Measurements from ENCODE around the gene NUFIP1. TPM values are rescaled to one million over a fixed set of nuclear protein-coding genes. Genes with fewer than 3 reads are reported as not detected.

NUFIP1 gene
- total RNA-seq, 4 donors from 2014 or later = 2.0 to 3.8 (median 3.0) TPM

DNA sequence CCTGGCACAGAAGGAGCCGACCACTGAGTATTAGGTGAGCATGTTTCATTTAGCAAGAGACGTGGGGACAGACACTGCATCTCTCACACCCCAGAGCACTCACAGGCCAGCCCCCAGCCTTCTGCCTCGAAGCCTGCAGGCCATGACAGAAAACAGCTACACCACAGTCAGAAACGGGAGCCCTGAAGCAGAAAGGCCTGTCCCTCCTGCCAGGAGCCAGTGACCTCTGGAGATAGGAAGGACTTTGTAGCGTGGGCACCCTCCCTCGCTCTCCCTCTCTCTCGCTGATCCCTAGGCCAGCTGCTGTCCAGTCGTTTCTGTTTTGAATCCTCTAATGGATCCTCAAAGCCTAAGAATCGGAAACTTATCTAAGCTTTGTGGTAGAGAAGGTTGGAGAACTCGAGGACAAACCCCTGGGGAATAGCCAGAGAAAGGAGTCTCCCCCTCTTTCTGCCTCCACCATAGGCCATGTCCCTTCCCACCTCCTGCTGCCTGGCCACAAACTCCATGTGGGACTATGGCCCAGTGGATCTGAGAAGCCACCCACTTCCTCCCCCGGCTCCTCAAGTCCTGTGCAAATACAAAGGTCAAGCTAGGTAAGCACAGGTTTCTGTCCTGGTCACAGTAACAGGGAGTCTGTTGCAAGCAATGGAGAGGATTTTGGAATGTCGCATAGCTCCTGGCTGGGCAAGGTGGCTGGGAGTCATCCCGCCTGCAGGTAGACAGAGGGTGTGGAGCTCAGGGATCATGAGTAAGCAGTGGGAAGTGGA lies 95.1 kb downstream of the NUFIP1 start:
- TF ChIP-seq, protein P1, sequence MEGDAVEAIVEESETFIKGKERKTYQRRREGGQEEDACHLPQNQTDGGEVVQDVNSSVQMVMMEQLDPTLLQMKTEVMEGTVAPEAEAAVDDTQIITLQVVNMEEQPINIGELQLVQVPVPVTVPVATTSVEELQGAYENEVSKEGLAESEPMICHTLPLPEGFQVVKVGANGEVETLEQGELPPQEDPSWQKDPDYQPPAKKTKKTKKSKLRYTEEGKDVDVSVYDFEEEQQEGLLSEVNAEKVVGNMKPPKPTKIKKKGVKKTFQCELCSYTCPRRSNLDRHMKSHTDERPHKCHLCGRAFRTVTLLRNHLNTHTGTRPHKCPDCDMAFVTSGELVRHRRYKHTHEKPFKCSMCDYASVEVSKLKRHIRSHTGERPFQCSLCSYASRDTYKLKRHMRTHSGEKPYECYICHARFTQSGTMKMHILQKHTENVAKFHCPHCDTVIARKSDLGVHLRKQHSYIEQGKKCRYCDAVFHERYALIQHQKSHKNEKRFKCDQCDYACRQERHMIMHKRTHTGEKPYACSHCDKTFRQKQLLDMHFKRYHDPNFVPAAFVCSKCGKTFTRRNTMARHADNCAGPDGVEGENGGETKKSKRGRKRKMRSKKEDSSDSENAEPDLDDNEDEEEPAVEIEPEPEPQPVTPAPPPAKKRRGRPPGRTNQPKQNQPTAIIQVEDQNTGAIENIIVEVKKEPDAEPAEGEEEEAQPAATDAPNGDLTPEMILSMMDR (IDR thresholded peaks at IDR 0.05; ENCODE audit: low read depth) = no peak

Small RNAs within 50 kb of the gene (small RNA-seq; reads per million reads assigned to genes)
- gene RN7SL49P = 0.61 reads per million

Other genes starting within 250 kb of the NUFIP1 start
- gene GPALPP1, start 67 bp upstream of the NUFIP1 start, total RNA-seq = 10 to 100 TPM; 17.1 to 27.3 (median 21.7) TPM
- gene GTF2F2, start 131.0 kb upstream of the NUFIP1 start, total RNA-seq = 10 to 100 TPM in 3 of 4 donors, 1 to 10 TPM in 1; 9.0 to 21.5 (median 15.2) TPM
- not detected for gene KCTD4, start 211.6 kb upstream of the NUFIP1 start, total RNA-seq